ENCODE measurements around the gene ELP1. TPM values are rescaled to one million over a fixed set of nuclear protein-coding genes. Genes with fewer than 3 reads are reported as not detected.

ELP1 gene
- polyA plus RNA-seq, 1 donor (not counting 4 experiments of a cell fraction or from before 2014, with no cell fraction given) = 49.6 TPM

GRCh38 chr9:108854094-108854493 lies 79.8 kb downstream of the ELP1 start:
- Histone ChIP-seq H2AFZ (ENCODE audit: control insufficient read depth, low read length) (no peak overlapping the region), H3K27me3 (ENCODE audit: control insufficient read depth, extremely low read depth, insufficient read depth, low read length) (no peaks in the 10 kb centered on the region), H3K4me2 (ENCODE audit: control insufficient read depth, extremely low read depth, insufficient read depth, low read depth, low read length) (no peak overlapping the region), H3K79me2 (ENCODE audit: control insufficient read depth, insufficient read depth, low read length) (no peaks in the 10 kb centered on the region), H3K9me3 (ENCODE audit: control insufficient read depth, low read depth, low read length) (no peaks in the 10 kb centered on the region), H3K4me1 (ENCODE audit: control insufficient read depth, extremely low read depth, insufficient read depth, low read length) (peaks cover 4% of the 10 kb centered on the region), H4K20me1 (ENCODE audit: control insufficient read depth, extremely low read depth, insufficient read depth, low read length) (no peaks in the 10 kb centered on the region), H3K9ac (ENCODE audit: control insufficient read depth, extremely low read depth, insufficient read depth, low read length) (no peak overlapping the region), H3K9me1 (ENCODE audit: control insufficient read depth, extremely low read depth, insufficient read depth, low read length) (no peaks in the 10 kb centered on the region), H3K36me3 (ENCODE audit: control insufficient read depth in 2 of 2, extremely low read depth in 1 of 2, insufficient read depth in 2 of 2, low read length in 2 of 2) (no peaks in the 10 kb centered on the region), H3K27ac (ENCODE audit: control insufficient read depth, insufficient read depth, low read length) (no peak overlapping the region), H3K4me3 (ENCODE audit: control insufficient read depth in 2 of 3, extremely low read depth in 1 of 3, insufficient read depth in 2 of 3, low read depth in 1 of 3, low read length in 3 of 3) (no peak overlapping the region)
- dilution Hi-C loops (cut with MboI; ENCODE audit: extremely low pct_ligation_motif_present, low sequenced_read_pairs) = no loop called here
- no peak for FAIRE-seq
- no peak for TF ChIP-seq CTCF (optimal IDR thresholded peaks at IDR 0.05 in 1 of 3, IDR thresholded peaks at IDR 0.05 in 1 of 3, conservative IDR thresholded peaks at IDR 0.05 in 1 of 3; ENCODE audit: extremely low read depth in 1 of 3, insufficient read depth in 2 of 3, low read length in 3 of 3)
- TF ChIP-seq EZH2 (IDR thresholded peaks at IDR 0.05; ENCODE audit: low read length) = no peak
- no peak for DNase-seq (ENCODE audit: low read depth, low spot score)

DNA sequence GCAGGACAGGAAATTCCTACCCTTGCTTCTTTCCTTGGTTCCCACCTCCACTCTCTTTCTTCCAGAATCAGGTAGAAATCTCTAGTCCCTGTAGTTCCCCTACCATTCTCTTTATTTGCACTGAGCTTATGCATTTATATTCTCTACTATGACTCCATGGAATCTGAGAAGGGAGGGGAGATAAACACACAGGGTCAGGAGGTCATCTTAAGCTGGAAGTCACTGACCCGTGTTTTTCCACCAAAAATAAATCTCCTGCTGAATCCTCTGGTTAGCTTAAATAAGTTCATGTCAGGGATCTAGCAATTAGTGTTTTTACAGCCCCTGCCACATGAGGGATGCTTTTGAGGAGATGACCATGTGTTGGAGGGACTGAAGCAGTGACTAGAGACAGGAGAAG lies 81.8 kb downstream of the ELP1 start:
- no peak overlapping the region for H3K27ac ChIP-seq (ENCODE audit: control insufficient read depth, insufficient read depth, low read length)
- H3K4me2 ChIP-seq (ENCODE audit: control insufficient read depth, extremely low read depth, insufficient read depth, low read depth, low read length) = no peak overlapping the region
- H2AFZ ChIP-seq (ENCODE audit: control insufficient read depth, low read length) = no peak overlapping the region
- dilution Hi-C loops (cut with MboI; ENCODE audit: extremely low pct_ligation_motif_present, low sequenced_read_pairs) = no loop called here
- peaks cover 3% of the 10 kb centered on the region for H3K4me1 ChIP-seq (ENCODE audit: control insufficient read depth, extremely low read depth, insufficient read depth, low read length)
- no peaks in the 10 kb centered on the region for H3K27me3 ChIP-seq (ENCODE audit: control insufficient read depth, extremely low read depth, insufficient read depth, low read length)
- no peak overlapping the region for H3K4me3 ChIP-seq (ENCODE audit: control insufficient read depth in 2 of 3, extremely low read depth in 1 of 3, insufficient read depth in 2 of 3, low read depth in 1 of 3, low read length in 3 of 3)
- no peak for TF ChIP-seq EZH2 (IDR thresholded peaks at IDR 0.05; ENCODE audit: low read length)
- TF ChIP-seq CTCF (optimal IDR thresholded peaks at IDR 0.05 in 1 of 3, IDR thresholded peaks at IDR 0.05 in 1 of 3, conservative IDR thresholded peaks at IDR 0.05 in 1 of 3; ENCODE audit: extremely low read depth in 1 of 3, insufficient read depth in 2 of 3, low read length in 3 of 3) = no peak
- H3K9ac ChIP-seq (ENCODE audit: control insufficient read depth, extremely low read depth, insufficient read depth, low read length) = no peak overlapping the region
- H3K36me3 ChIP-seq (ENCODE audit: control insufficient read depth in 2 of 2, extremely low read depth in 1 of 2, insufficient read depth in 2 of 2, low read length in 2 of 2) = no peaks in the 10 kb centered on the region
- no peak for FAIRE-seq
- H3K9me1 ChIP-seq (ENCODE audit: control insufficient read depth, extremely low read depth, insufficient read depth, low read length) = no peaks in the 10 kb centered on the region
- DNase-seq (ENCODE audit: low read depth, low spot score) = no peak
- no peaks in the 10 kb centered on the region for H3K79me2 ChIP-seq (ENCODE audit: control insufficient read depth, insufficient read depth, low read length)
- no peaks in the 10 kb centered on the region for H4K20me1 ChIP-seq (ENCODE audit: control insufficient read depth, extremely low read depth, insufficient read depth, low read length)
- no peaks in the 10 kb centered on the region for H3K9me3 ChIP-seq (ENCODE audit: control insufficient read depth, low read depth, low read length)
